8988T (cell line): Measurements from ENCODE around the gene PARVG.

ENCODE experiments used
- DNase-seq: peaks from one replicate; pipeline ENCODE4 v3.0.0; 2011

Gene PARVG

GRCh38 chr22:44197271-44197670 is 16.5 kb downstream of the PARVG start:
- DNase-seq = no peak

DNA sequence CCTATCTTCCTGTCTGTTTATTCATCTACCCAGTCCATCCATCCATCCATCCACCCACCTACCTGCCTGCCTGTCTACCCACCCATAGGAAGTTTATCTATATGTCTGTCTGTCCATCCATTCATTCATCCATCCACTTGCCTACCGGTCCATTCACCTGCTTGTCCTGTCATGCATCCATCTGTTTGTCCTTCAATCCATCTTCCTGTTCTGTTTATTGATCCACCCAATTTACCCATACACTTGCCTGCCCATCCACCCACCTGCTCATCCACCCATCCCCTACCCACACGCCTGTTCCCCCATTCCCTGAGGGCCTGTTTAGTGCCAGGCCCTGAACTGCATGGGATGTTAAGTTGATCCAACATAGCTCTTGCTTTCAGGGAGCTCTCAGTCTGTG is 18.4 kb downstream of the PARVG start:
- no peak for DNase-seq

- no peak for DNase-seq
These were observed 19.1 kb downstream of the PARVG start for GRCh38 chr22:44199866-44200265.

GRCh38 chr22:44200451-44200850 is 19.7 kb downstream of the PARVG start:
- no peak for DNase-seq

DNA sequence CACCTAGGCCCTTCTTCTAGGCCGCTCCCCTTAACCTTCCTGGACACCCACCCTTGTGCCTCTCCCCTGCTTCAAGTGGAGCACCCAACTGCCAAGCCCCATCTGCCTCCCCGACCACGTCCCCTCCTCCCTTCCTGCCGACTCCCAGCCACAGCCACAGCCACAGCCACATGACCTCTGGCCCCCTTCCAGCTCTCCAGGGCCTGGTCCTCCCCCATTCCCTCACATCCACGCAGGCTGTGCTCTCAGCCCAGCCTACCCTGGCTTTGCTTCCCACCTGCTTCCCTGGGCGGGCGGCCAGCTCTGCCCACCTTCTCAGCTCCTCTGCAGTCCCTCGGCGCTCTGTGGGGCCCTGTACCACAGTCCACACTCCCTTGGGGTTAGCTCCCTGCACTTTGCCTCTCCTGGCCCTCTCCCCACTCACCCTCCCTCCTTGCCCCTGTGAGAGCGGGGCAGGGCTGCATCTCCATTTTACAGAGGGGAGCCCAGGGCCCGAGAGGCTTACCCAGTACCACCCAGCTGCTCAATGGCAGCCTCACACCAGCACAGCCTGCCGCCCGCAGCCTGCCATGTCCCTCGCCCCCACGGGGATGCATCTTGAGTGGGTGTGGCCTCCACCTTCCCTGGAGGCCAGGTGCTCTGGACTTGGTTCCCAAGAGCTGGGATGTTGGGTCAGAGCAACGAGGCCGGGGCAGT is 20.3 kb downstream of the PARVG start:
- no peak for DNase-seq

GRCh38 chr22:44201665-44202064 is 20.9 kb downstream of the PARVG start:
- DNase-seq = no peak

GRCh38 chr22:44202261-44202789 is 21.6 kb downstream of the PARVG start:
- DNase-seq = no peak

GRCh38 chr22:44203203-44203602 is 22.5 kb downstream of the PARVG start:
- no peak for DNase-seq

DNA sequence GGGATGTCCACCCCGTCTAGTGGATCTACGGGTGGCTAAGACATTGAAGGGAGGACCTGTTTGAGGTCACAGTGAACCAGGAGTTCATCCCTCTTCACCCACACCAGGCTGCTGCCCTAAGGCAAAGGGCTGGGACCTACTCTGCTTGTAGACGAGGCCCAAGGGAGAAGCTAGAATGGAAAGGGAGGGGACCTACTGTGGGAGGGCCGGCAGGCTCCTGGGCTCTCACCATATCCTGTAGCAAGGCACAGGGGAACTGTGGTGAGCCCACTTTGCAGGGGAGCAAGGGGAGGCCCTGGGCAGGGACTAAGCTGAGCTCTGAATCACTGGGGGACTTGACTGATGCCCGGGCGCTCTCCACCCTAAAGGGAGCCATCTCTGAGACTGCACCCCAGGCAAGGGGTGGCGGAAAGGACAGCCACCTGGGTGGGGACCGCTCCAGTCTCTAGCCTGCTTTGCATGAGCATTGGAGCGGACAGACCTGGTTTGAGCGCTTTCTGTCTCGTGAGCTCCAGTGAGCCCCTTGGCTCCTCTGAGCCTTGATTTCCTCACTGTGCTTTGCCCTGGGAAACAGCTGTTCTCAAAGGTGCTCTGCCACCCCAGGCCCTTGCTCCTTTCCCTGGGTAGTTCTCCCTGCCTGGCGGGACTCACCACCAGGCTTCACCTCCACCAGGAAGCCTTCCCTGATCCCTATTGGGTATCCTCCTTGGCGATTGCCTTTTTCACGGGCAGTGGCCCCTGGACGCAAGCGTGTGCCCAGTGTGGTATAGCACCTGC is 24.2 kb downstream of the PARVG start:
- no peak for DNase-seq

- DNase-seq = no peak
These were observed 25.0 kb downstream of the PARVG start for GRCh38 chr22:44205516-44206329.

- DNase-seq = no peak
These were observed 25.6 kb downstream of the PARVG start for GRCh38 chr22:44206330-44206645.

DNA sequence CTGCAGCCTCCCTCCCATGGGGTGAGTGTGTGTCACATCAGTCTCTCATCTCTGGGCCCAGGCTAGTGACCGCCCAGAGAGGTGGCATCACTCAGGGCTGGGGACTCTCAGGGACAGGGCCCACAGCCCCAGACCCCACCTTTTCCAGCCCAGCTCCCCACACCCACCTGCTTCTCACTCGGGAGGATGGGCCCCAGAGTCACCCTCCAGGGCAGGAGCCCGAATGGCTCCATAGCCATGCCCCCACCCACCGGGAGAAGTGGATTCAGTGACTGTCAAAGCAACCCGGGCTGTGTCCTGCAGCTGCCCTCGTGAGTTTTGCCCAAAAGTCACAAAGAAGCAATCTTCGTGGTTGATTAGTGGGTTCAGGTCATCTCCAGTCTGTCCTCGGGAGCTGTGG is 26.0 kb downstream of the PARVG start:
- no peak for DNase-seq

DNA sequence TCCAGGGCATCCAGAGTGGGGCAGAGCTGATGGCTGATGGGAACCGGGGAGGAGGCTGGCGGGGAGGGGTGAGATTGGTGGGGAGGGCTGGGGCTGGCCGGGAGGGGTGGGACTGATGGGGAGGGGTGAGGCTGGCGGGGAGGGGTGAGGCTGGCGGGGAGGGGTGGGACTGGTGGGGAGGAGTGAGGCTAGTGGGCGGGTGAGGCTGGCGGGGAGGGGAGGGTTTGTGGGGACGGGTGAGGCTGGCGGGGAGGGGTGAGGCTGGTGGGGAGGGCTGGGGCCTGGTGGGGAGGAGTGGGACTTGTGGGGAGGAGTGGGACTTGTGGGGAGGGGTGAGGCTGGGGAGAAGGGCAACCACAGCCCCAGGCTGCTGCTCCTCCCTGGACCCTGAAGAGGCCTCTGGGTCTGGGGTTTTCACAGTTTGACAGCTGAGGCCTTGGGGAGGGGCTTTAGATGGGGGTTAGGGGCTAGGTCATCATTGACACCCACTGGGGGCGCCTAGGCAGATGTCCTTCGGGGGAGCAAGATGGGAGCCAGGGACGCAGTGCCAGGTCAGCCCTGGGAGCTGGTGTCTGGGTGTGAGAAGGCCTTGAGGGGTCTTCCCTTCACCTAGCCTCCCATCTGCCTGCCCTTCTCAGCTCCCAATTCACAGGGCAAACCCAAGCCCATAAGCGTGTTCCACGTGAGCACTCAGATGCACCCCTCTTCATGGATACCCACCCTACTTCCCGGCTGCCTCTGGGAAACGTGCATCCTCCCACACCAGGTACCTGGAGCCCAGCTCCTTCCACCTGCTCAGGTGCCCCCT is 26.7 kb downstream of the PARVG start:
- no peak for DNase-seq

DNA sequence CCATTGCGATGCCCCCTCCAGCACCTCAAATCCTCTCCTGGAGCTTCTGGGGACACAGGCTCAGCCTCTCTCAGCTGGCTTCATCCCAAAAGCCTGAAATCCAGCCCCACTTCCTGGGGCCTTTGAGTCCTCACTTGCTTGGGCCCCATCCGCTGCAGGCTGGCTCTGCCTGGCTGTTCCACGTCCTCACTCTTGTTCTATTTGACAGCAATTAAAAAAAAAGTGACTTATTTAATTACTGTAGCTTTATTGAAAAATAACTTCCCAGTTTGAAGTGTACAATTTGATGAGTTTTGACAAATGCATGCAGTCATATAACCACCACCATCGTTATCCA is 27.2 kb downstream of the PARVG start:
- no peak for DNase-seq

- DNase-seq = no peak
These were observed 28.6 kb downstream of the PARVG start for GRCh38 chr22:44209343-44209742.

- no peak for DNase-seq
These were observed 30.0 kb downstream of the PARVG start for GRCh38 chr22:44210722-44211121.

- no peak for DNase-seq
These were observed 30.7 kb downstream of the PARVG start for GRCh38 chr22:44211256-44211945.

- no peak for DNase-seq
These were observed 31.5 kb downstream of the PARVG start for GRCh38 chr22:44211946-44212930.

DNA sequence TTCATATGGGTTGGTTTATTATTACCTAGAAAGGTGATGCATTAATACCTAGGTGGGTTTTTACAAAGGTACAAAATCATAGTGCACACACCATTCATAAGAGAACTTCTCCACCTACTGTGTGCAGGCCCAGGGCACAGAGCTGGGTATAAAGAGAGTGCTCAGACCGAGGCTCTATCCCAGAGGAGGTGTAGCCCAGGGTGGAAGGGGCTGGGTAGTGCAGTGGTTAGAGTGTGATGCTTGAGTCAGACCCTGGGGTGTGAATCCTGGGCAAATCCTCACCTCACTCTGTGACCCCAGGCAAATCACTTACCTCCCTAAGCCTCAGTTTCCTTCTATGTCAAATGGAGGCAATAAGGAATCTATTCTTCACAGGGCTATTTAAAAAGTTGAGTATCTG is 32.2 kb downstream of the PARVG start:
- DNase-seq = no peak

GRCh38 chr22:44213489-44214043 is 32.8 kb downstream of the PARVG start:
- DNase-seq = no peak

DNA sequence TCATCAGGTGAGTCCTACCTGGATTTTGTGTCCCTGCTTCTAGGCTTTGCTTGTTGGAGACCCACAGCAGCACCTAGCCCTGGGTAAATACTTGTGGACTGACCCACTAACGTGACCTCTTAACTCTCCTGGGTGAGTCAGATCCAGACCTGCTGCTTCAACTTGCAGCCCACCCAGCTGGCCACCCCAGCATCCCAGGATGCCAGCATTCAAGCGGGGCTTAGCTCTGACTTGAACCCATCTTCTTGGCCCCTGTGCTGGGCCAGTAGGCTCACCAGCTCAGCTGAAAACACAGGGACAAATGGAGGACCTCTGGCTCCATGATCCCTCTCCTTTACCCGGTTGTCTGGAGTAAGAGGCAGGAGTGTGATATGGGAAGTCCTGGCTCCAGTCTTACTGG is 33.5 kb downstream of the PARVG start:
- no peak for DNase-seq
